ENCODE results near the gene ZGRF1.
"Not testable (repeated sequence)": the region's sequence is repeated elsewhere in the genome, so short reads cannot be mapped to it uniquely, and the experiment has no call there.

ZGRF1 gene

DNA sequence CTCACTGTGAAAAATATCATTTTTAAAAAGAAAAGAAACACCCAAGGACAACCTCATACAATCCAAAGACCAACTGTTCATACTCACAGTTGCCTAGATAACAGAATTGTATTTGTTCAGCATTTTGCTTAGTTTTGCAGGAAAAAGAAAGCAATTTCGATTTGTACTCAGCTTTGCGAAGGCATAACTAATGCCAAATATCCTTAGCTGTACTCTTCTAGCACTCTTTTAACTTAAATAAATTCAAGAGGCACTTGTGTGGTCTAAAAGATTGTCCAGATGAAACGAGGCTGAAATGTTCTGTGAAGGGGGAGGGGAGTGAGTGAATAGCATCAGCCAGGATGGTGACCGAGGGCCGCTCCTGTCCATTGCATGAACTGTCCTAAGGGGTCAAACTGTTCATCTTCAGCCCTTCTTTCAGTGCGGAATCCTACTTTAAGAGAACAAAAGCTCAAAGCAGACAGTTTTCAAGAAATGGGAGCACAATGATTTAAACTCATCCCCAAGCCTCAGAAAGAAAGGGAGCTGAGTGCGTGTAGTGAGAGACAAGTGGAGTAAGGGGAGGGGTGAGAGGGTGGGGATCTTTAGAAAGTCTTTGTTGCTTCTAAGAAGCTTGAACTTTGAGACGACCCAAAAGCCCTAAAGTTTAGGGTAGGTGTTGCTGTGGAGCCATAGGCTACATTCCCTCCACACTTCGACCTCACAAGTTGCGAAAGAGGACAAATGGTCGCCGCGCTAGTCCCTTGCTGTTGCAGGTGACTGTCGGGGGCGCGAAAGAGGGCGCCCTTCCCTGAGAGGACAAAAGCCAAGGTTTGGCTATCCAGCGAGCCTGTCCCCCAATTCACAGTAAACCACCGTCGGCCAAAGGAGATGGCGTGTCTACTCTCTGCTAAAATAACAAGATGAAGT is 116.8 kb downstream of the ZGRF1 start:
- in situ Hi-C loops (cut with MboI; ENCODE audit: low sequenced_read_pairs) = no loop called here

DNA sequence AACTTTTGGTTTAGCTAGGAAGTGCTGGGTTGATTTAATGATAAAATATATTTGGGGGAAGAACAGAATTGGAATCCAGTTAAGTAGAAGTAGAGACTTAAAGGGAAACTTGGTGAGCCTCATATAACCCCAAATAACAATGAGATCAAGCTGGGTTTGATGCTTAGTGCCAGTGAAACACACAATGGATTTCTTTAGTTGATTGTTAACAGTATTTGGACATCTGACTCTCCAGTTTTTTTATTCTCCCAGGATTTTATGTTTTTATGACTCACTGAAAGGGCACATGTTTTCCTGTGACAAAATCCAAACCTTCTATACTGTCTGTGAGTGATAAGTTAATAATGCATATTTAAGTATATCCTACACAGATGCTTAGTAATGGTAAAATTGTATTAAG is 118.0 kb downstream of the ZGRF1 start:
- in situ Hi-C loops (cut with MboI; ENCODE audit: low sequenced_read_pairs) = no loop called here

DNA sequence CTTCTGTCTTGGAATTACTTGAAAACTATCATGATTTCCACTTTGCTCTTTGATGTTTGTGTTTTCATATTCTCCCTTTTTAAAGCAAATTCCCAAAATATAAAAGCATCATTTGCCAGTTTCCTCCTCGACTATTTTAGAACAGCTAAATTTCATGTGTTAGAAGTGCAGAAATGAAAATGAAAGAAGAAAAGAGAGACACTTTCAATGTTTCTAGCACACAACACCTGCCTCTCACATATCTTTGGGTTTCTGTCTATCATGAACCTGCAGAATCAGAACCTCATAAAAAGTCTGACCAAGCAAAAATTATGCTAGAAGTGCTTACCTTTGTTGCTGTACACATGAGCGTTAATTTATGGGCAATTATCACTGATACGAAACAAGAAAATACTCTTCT is 118.8 kb downstream of the ZGRF1 start:
- in situ Hi-C loops (cut with MboI; ENCODE audit: low sequenced_read_pairs) = no loop called here

DNA sequence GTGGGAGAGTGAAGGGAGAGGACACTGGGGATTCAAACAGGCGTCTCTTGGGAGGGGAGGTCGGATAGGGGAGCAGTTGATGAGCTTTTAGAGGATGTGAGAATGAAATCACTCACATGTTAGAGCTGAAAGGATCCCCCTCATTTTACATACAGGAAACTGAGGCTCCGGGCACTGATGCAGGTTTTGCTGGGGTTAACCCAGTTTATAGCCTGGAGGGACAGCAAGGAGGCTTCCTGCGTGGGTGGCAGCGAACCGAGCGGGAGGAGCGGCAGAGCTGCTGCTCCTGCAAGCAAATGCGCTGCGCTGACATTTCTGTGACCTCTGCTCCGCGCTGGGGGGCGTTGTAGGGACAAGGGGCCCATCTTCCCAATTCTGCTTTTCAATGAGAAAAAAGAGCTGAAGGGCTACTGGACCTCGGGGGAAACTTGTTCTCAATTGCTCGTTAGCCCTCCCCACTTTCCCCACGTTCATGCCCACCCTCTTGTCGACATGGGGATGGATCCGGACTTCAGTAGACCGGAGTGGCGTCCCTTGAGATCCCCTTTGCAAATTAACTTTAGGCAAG is 119.6 kb downstream of the ZGRF1 start:
- in situ Hi-C loops (cut with MboI; ENCODE audit: low sequenced_read_pairs) = no loop called here

DNA sequence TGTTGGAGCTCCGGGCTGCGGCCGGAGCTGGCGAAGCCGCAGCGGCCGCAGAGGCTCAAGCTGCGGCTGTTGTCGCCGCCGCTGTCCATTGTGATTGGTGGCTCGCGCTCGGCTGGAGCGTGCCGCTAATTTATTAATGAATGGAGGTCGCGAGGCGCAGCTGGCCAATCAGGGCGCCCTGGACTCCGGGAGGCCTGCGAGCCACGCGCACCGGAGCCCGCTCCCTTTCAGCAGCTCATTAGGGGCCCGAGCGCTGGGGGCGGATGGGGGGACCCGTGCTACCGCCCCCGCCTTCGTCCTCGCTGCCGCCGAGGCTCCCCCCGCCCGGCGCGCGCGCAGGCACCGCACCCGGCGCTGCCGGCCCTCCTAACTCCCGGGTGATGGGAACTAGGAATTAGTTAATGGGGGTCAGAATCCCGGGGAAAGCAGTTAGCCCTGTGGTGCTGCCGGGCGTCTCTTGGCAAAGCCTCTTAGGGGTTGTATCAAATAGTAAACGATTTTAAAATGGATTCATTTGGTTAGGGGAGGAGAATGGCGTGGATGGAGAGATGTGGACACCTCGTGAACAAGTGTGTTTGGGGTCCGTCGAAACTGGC is 120.1 kb downstream of the ZGRF1 start:
- in situ Hi-C loops (cut with MboI; ENCODE audit: low sequenced_read_pairs) = no loop called here

DNA sequence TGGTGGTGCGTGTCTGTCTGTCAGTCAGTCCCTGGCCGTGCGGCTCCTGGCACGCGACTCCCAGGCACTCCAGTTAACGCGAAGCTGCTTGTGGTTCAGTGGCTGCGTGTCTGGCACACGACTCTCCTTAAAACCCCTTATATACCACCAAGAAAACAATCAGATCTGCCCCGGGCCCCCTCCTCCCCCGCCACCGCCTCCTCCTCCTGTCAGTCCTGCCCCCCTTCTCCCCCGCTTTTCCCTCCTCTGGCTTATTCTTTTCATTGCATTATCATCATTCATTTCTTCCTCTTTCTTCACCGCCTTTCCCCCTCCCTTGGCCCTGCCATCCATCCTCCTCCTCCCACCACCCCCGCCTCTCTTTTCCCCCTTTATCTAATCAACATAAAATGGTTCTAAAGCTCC is 120.6 kb downstream of the ZGRF1 start, which contains the start of gene NEUROG2:
NEUROG2 (minus strand) TSS at position 115 of the 405 bp plus-strand sequence. CDS start 705 bp downstream, outside the sequence.
- in situ Hi-C loops (cut with MboI; ENCODE audit: low sequenced_read_pairs) = no loop called here

DNA sequence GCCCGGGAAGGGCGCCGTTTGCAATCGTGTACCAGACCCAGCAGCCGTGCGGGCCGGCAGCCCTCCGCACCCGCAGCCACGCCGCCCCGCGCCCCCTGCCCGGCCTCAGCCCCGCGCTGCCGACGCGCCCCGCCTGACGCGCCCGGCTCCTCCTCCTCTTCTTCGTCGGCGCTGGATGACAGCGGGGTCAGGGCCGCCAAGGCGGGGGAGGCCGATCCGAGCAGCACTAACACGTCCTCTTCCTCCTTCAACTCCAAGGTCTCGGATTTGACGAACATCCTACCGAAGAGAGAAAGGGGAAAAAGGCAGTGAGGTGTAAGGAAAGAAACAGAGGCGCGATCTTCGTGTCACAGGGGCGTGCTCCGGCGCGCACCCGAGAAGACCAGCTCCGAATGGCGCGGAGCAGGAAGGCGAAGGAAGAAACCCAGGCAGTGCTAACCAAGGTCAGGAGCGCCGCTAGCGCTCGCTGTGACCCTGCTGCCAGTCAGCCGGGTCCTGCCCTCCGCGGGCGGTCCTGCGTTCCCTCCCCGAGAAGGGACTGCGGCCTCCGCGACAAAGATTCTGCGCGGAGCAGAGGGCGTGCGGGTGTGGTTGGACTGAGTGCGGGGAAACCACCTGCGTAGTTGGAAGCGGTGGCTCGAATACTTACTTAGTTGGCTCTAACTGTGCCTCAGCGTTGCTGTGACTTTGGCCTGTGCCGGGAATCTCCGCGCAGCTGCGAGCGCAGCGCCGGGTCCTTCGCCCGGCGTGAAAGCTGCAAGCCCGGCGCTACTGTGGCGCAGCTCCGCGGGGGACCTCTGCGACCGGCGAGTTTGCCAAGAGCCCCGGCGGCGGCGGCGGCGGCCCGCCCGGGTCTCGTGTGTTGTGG is 121.3 kb downstream of the ZGRF1 start:
- in situ Hi-C loops (cut with MboI; ENCODE audit: low sequenced_read_pairs) = no loop called here

DNA sequence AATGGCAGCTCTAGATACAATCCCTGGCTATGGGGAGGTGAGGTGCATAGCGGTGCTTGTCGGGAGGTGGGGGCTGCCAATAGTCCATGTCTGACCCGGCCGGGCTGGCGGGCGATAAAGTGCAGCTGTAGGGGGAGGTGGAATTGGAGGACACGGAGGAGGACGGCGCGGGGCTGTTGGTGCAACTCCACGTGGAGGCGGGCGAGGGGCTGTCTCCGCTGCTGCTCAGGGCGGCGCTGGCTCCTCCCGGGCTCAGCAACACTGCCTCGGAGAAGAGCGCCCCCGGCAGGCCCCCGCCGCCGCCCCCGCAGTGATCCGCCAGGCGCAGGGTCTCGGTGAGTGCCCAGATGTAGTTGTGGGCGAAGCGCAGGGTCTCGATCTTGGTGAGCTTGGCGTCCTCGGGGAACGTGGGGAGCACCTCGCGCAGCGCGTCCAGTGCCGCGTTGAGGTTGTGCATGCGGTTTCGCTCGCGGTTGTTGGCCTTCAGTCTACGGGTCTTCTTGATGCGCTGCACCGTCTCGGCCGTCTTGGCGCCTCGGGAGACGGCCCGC is 122.0 kb downstream of the ZGRF1 start:
- in situ Hi-C loops (cut with MboI; ENCODE audit: low sequenced_read_pairs) = no loop called here

DNA sequence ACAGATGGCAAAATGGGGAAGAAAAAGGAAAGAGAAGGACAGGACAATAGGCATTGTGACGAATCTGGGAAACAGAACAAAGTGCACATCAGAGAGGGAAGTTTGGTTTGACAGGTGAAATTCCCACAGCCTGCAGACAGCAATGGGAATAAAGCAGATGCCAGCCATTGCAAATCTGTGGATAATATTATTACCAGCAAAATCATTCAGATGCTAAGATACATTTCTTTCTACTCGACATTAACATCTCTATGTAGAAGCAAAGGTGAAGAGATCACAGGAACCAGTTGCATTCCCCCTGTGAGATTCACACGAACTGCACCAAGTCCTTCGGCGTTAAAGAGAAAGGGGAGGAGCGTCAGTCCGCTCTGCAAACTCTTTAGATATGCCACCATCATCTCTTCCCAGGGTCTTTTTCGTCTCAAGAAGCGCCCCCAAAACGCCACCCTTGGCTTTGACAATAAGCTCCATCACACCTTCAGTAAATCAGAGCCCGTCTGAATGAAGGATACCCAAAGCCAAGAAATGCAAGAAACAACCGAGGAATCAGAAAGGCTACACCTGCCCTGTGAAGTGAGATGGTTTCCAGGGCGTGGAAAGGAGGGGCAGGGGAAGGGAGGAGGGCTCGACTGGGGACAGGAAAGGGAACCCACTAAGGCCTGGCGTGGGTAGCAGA is 122.6 kb downstream of the ZGRF1 start:
- in situ Hi-C loops (cut with MboI; ENCODE audit: low sequenced_read_pairs) = no loop called here

DNA sequence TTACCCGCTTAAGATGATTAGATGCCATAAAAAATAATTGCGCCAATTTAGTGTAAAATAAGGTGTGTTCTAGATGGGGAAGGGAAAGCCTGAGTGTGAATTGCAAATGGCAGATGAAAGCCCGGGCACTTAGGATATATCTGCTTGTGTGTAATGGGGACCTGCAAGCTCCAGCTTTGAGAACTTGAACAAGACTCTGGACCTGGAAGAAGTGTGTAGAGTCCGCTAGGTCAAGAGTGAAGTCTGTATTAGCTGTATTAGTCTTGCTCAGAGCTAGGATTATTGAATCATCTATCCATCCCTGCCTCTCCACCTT is 124.9 kb downstream of the ZGRF1 start:
- in situ Hi-C loops (cut with MboI; ENCODE audit: low sequenced_read_pairs) = no loop called here

DNA sequence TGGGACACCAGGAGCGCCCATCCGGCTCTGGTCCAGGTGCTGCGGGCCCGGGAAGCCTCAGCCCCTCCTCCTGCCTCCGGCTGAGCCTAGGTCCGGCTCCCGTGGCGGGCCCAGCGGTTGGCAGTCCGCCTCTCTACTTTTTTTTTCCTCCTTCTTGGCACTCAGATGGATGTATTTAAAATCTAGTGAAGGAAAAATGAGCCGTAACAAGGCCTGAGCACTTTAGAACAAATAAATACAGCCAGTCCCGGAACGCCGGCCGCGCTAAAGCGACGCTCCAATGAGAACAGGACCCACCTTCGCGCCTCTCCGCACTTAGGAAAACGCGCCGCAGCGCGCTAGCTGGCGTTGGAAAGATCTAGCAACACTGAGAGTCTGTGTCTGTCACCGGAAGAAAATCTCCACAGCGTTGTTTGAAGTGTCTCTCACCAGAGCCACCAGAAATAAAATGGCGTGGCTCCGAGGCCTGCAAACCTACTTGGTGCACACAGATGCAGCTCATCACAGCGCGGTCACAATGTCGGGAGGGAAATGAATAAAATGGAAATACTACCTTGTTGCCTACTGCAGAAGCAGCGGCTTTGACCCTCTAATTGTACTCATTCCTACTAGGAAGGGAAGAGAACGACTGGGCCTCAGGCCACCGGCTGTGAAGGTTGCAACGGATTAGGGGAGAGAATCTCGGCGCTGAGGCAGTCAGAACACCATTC is 125.5 kb downstream of the ZGRF1 start:
- in situ Hi-C loops (cut with MboI; ENCODE audit: low sequenced_read_pairs) = no loop called here

DNA sequence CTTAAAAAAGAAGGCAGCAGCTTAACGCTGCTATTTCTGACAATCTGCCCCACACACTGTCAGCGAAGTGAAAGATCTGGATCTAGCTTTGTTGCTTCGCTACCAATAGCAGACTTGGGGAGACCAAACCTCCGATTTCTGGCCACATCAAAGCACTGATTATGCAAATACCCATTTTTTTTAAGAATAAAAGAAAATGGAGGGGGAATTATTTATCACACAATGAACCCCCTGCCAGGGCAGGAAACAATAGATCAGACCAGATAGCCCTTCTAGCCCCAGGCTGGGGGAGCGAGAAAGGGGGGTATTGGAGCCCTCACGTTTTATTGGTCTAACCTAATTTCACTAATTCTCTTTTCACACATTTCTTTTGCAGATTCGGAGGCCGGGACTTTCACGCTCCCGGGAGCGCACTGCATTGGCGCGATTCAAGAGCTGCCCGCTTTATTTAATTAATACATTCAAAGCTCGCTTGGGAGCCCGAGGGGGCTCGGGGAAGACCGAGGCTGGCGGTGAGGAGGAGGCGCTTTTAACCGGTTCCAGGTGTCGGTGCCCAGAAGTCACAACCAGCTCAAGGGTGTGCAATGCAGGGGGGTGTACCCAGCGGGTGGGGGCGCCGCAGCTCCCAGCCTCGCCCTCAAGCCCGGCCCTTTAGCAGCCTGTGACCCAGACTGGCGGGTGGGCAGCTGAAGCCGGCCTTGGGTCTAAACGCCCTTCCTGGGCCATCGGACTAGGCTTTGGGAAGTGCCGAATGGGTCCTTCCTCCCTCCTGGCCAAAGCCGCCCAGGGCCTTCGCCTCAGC is 126.2 kb downstream of the ZGRF1 start:
- in situ Hi-C loops (cut with MboI; ENCODE audit: low sequenced_read_pairs) = no loop called here

DNA sequence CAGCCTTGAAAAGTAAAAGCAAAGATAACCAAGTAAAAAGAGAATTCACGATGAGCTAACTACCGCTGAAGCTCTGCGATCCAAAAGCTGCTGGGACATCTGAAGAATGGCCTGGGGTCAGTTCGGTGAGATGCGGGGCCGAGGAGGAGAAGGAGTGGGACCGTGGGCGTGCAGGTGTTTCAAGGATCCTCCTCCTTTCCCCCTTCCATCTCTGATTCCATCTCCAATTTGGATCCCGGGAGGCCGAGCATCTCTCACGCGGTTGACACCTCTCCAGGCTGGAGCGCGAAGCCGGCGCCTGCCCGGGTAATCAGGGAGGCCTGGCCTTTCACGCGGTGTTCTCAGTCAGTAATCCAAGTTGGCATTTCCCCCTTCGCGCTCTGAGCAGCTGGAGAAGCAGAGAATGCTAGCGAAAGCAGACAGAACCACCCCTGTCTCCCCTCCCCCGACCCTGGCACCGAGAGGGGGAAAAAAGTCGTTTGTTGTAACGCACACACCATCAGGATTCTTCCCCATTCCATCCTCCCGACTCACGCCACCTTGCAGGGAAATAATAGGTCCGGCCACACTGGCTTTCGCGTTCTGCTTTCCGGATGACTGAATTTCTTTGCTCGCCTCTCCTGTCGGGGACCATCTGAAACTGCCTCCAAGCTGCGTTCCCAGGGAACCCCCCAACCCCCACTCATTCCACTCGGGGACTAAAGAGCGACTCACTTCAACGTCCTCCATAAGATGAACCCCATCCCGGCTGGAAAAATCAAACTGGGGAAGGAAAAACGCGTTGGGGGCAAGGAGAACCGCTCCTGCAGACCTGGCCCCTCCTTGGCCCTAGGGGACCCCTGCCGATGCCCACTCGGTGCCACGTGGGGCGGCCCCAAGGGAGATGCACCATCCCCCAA is 127.2 kb downstream of the ZGRF1 start:
- in situ Hi-C loops (cut with MboI; ENCODE audit: low sequenced_read_pairs) = no loop called here

DNA sequence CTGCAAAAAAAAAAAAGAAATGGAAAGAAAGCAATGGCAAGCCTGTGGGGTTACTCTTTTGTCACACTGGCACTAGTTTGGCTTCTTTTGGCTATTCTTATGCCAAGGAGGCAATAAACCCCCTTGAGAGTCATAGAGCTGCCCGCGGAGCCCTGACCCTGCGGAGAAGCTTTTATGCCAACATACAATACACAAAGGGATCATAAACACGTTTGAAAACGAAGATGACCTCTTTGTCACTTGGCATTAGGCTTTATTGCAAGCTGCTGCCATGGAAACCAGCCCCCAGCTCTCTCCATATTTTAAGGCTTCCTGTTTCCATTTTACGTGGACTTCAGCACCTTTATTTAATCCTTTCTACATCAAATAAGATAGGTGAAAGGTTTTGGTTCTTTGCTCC is 128.4 kb downstream of the ZGRF1 start:
- in situ Hi-C loops (cut with MboI; ENCODE audit: low sequenced_read_pairs) = no loop called here

DNA sequence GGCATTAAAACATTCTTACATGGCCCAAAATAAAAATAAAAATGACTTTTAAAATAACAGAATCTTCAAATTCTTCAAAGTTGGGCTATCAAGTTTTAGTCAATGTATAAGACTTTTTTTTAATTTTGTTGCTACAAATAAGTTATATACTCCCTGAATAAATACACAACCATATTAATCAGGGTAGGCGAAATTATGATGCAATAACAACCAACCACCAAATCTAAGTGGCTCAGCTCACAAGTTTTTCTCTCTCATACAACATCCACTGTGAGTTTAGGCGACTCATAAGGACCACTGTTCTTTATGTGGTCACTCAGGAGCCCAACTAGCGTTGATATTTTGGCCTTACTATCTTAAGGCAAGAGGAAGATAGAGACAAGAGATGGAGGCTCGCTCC is 131.9 kb downstream of the ZGRF1 start:
- in situ Hi-C loops (cut with MboI; ENCODE audit: low sequenced_read_pairs) = no loop called here

DNA sequence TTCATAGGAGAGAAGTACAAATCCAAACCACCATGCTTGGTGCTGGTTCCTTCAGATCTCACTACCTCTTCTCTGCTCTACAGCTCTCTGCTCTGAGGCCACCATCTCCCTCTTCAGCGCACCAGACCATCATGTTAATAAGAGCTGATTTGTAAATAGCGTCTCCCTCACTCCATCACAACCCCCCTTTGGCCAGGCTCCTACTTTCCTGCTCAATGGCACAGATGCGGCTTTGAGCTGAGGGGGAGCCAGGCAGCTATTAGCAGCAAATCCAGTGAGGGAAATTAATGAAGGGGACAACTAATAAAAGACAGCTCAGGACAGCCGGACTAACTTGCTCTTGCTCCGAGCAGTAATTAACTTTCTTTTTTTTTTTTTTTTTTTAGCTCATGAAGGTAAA is 133.8 kb downstream of the ZGRF1 start:
- in situ Hi-C loops (cut with MboI; ENCODE audit: low sequenced_read_pairs) = no loop called here

DNA sequence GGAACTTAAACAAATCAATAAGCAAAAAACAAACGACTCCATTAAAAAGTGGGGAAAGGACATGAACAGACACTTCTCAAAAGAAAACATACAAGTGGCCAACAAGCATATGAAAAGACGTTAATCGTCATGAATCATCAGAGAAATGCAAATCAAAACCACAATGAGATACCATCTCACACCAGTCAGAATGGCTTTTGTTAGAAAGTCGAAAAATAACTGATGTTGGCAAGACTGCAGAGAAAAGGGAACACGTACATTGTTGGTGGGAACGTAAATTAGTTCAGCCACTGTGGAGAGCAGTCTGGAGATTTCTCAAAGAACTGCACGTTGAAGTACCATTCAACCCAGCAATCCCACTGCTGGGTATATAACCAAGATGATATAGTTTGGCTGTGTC is 144.4 kb downstream of the ZGRF1 start:
- in situ Hi-C loops (cut with MboI; ENCODE audit: low sequenced_read_pairs) = no loop called here

DNA sequence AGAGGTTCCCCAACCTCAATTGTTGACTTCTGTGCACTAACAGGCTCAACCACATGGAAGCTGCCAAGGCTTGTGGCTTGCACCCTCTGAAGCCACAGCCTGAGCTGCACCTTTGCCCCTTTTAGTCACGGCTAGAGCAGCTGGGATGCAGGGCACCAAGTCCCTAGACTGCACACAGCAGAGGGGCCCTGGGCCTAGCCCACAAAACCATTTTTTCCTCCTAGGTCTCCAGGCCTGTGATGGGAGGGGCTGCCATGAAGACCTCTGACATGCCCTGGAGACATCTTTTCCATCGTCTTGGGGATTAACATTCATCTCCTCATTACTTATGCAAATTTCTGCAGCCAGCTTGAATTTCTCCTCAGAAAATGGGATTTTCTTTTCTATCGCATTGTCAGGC is 145.9 kb downstream of the ZGRF1 start:
- in situ Hi-C loops (cut with MboI; ENCODE audit: low sequenced_read_pairs) = not testable (repeated sequence)

Data from HL-60/S4 (cell line).